Activated CD8-positive, alpha-beta memory T cell treated with anti-CD3 and anti-CD28 coated beads, Interleukin-2, amount 50 U/mL, for 24 hours (primary cell): ENCODE data around the gene KCNB1.

ENCODE experiments used
- DNase-seq: peaks from one replicate; pipeline ENCODE4 v3.0.0-alpha.2; 2020; ENCODE audit errors: extremely low read depth

KCNB1 gene

GRCh38 chr20:49497398-49497669 lies 14.9 kb upstream of the KCNB1 start:
- no peak for DNase-seq

GRCh38 chr20:49496553-49497397 lies 14.3 kb upstream of the KCNB1 start:
- DNase-seq, result no peak

- DNase-seq, result no peak
These were observed 13.6 kb upstream of the KCNB1 start for GRCh38 chr20:49496043-49496442.

GRCh38 chr20:49490689-49491088 lies 8.2 kb upstream of the KCNB1 start:
- no peak for DNase-seq

GRCh38 chr20:49489688-49490087 lies 7.2 kb upstream of the KCNB1 start:
- no peak for DNase-seq

- DNase-seq, result no peak
These were observed 3.6 kb upstream of the KCNB1 start for GRCh38 chr20:49486064-49486463.

- no peak for DNase-seq
These were observed 3.1 kb upstream of the KCNB1 start for GRCh38 chr20:49485563-49485962.

GRCh38 chr20:49484180-49485140 lies 2.0 kb upstream of the KCNB1 start:
- peak; percentile 19 for DNase-seq

- DNase-seq, result no peak
These were observed 1.2 kb upstream of the KCNB1 start for GRCh38 chr20:49483696-49484123.

- DNase-seq, result no peak
These were observed 689 bp upstream of the KCNB1 start for GRCh38 chr20:49483018-49483695.

GRCh38 chr20:49482173-49482572 lies 295 bp downstream of the KCNB1 start:
- DNase-seq, result no peak

GRCh38 chr20:49481116-49481515 lies 1.4 kb downstream of the KCNB1 start:
- no peak for DNase-seq

- no peak for DNase-seq
These were observed 2.2 kb downstream of the KCNB1 start for GRCh38 chr20:49480236-49480635.

- no peak for DNase-seq
These were observed 2.7 kb downstream of the KCNB1 start for GRCh38 chr20:49479785-49480184.

- no peak for DNase-seq
These were observed 3.4 kb downstream of the KCNB1 start for GRCh38 chr20:49478754-49479689.

GRCh38 chr20:49478266-49478665 lies 4.2 kb downstream of the KCNB1 start:
- no peak for DNase-seq

GRCh38 chr20:49477200-49477599 lies 5.3 kb downstream of the KCNB1 start:
- DNase-seq, result no peak

- no peak for DNase-seq
These were observed 6.5 kb downstream of the KCNB1 start for GRCh38 chr20:49476016-49476355.

GRCh38 chr20:49475292-49476015 lies 7.0 kb downstream of the KCNB1 start:
- DNase-seq, result no peak

- no peak for DNase-seq
These were observed 11.1 kb downstream of the KCNB1 start for GRCh38 chr20:49471397-49471796.

GRCh38 chr20:49470922-49471321 lies 11.5 kb downstream of the KCNB1 start:
- DNase-seq, result no peak
